RWPE2 (cell line): ENCODE results near the gene FOXO3.

Experiments used
- ATAC-seq: fragments of 200-7000 bp; cut with Tn5 transposase; 3 replicates; pipeline ENCODE4 v1.9.1; 2021; ENCODE audit warnings: low read depth
- DNase-seq: peaks from one replicate; pipeline ENCODE4 v3.0.0-alpha.2; 2020; ENCODE audit warnings: low spot score
- H3K27ac ChIP-seq: fragments of 450-650 bp; 2 replicates; pipeline ENCODE4 v1.5.1; 2017; ENCODE audit warnings: mild to moderate bottlenecking; ENCODE audit not compliant: poor library complexity, severe bottlenecking
- H3K27me3 ChIP-seq: fragments of 250-450 bp; sonication (Bioruptor Pico); 2 replicates; pipeline ENCODE4 v1.5.1; 2021; ENCODE audit warnings: mild to moderate bottlenecking, moderate library complexity; ENCODE audit not compliant: insufficient read depth, poor library complexity, severe bottlenecking
- H3K36me3 ChIP-seq: fragments of 250-450 bp; sonication (Bioruptor Pico); 2 replicates; pipeline ENCODE4 v1.5.1; 2020; ENCODE audit warnings: low read depth, mild to moderate bottlenecking, moderate library complexity
- H3K4me1 ChIP-seq: fragments of 250-450 bp; sonication (Bioruptor Pico); 2 replicates; pipeline ENCODE4 v1.5.1; 2021; ENCODE audit warnings: mild to moderate bottlenecking, moderate library complexity; ENCODE audit not compliant: insufficient read depth, poor library complexity, severe bottlenecking
- H3K4me3 ChIP-seq: fragments of 250-450 bp; sonication (Bioruptor Pico); 2 replicates; pipeline ENCODE4 v1.5.1; 2021; ENCODE audit warnings: mild to moderate bottlenecking, moderate library complexity; ENCODE audit not compliant: severe bottlenecking
- H3K9me3 ChIP-seq: fragments of 250-450 bp; sonication (Bioruptor Pico); 2 replicates; pipeline ENCODE4 v1.5.1; 2021; ENCODE audit warnings: mild to moderate bottlenecking, moderate library complexity; ENCODE audit not compliant: severe bottlenecking
- CTCF ChIP-seq: fragments of 450-650 bp; IDR thresholded peaks from one replicate; pipeline ENCODE4 v1.5.1; 2017; ENCODE audit warnings: mild to moderate bottlenecking, moderate library complexity; ENCODE audit not compliant: poor library complexity, severe bottlenecking

The FOXO3 gene

GRCh38 chr6:108560463-108561308, at the start of gene FOXO3:
Gene FOXO3 (plus strand): TSS chr6:108560917. CDS start chr6:108561209, 292 bp downstream.
- Histone ChIP-seq H3K4me3 (peak within 1 kb of the TSS; percentile 97), H3K9me3 (no peaks in the 10 kb centered on the region), H3K27ac (peak within 1 kb of the TSS; percentile 88), H3K27me3 (no peaks in the 10 kb centered on the region), H3K4me1 (peaks cover 31% of the 10 kb centered on the region), H3K36me3 (peaks cover 19% of the 10 kb centered on the region)
- peak; percentile 89 for DNase-seq
- ATAC-seq: peak; percentile 47
- no peak for TF ChIP-seq CTCF

GRCh38 chr6:108518714-108519576, 41.8 kb upstream of the FOXO3 start:
- DNase-seq (no peak), ATAC-seq (peak; percentile 51; the same call in 2 of the 3 replicates)
- Histone ChIP-seq H3K27me3 (no peaks in the 10 kb centered on the region), H3K36me3 (no peaks in the 10 kb centered on the region), H3K9me3 (no peaks in the 10 kb centered on the region), H3K27ac (no peak overlapping the region), H3K4me3 (no peak overlapping the region), H3K4me1 (no peaks in the 10 kb centered on the region)
- peak; percentile 60 for TF ChIP-seq CTCF

GRCh38 chr6:108521616-108522107, 39.1 kb upstream of the FOXO3 start:
- DNase-seq (no peak), ATAC-seq (no peak)
- no peaks in the 10 kb centered on the region for H3K9me3 ChIP-seq
- no peaks in the 10 kb centered on the region for H3K27me3 ChIP-seq
- H3K36me3 ChIP-seq: no peaks in the 10 kb centered on the region
- H3K4me1 ChIP-seq: no peaks in the 10 kb centered on the region
- no peak overlapping the region for H3K4me3 ChIP-seq
- no peak for TF ChIP-seq CTCF
- no peak overlapping the region for H3K27ac ChIP-seq

- DNase-seq (no peak), ATAC-seq (no peak)
- no peak overlapping the region for H3K27ac ChIP-seq
- no peaks in the 10 kb centered on the region for H3K9me3 ChIP-seq
- H3K27me3 ChIP-seq: no peaks in the 10 kb centered on the region
- no peaks in the 10 kb centered on the region for H3K36me3 ChIP-seq
- H3K4me3 ChIP-seq: no peak overlapping the region
- TF ChIP-seq CTCF: no peak
- H3K4me1 ChIP-seq: no peaks in the 10 kb centered on the region
These were observed 37.0 kb upstream of the FOXO3 start for GRCh38 chr6:108523697-108524096.
